HG03175 (cell line): ENCODE measurements around the gene ALKAL2.
"Not testable (repeated sequence)": the region's sequence is repeated elsewhere in the genome, so short reads cannot be mapped to it uniquely, and the experiment has no call there.

Source experiments
- ATAC-seq: cut with Tn5 transposase; IDR thresholded peaks from one replicate; pipeline ENCODE4 v1.9.1; 2021; ENCODE audit warnings: mild to moderate bottlenecking, moderate library complexity; ENCODE audit not compliant: unreplicated experiment

ALKAL2 gene

DNA sequence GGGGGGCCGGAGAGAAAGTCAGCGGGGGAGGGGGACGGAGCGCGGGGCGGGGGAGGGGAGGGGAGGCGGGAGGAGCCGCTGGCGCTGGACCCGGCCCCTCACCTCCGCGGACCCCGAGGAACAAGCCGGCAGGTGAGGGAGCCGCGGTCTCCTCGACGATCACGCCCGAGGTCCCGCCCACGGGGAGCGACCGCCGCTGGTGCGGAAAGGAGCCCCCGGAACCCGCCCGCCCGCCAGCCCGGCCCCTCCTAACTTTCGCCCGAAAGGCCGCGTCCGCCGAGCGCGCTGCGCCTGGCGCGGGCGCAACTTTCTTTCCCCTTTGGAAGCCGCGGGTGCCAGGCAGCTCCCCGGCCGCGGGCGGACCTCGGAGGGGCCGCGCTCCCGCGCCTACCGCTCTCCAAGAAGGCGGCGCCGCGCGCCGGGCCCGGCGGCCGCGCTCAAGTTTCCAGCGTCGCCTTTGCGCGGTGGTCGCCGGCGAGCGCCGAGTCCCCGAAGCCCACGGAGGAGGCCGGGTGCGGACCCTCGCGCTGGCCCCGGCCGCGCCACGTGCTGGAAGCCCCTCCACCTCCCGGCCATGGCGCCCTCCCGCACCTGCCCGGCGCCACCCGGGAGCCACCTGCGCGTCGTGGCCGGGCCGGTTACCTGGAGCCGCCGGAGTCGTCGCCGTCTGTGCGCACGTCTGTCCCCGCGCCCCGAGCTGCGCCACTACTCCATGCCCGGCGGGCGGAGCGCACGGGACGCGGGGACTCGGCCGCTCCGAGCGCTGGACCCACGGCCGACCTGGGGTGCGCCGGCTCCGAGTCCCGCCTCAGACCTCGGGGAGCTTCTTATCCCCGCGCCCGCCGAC lies at the start of gene ALKAL2:
Gene ALKAL2, minus strand, starts transcription at position 181 of the 847 bp plus-strand sequence. CDS start 256 bp downstream, outside the sequence.
- peak; percentile 18 for ATAC-seq

DNA sequence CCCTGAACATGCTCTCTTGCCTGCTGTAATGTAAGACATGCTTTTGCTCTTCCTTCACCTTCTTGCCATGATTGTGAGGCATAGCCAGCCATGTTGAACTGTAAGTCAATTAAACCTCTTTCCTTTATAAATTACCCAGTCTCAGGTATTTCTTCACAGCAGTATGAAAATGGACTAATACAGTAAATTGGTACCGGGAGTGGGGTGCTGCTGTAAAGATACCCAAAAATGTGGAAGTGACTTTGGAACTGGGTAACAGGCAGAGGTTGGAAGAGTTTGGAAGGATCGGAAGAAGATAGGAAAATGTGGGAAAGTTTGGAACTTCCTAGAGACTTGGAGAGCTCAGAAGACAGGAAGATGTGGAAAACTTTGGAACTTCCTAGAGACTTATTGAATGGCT lies 49.1 kb upstream of the ALKAL2 start:
- not testable (repeated sequence) for ATAC-seq

DNA sequence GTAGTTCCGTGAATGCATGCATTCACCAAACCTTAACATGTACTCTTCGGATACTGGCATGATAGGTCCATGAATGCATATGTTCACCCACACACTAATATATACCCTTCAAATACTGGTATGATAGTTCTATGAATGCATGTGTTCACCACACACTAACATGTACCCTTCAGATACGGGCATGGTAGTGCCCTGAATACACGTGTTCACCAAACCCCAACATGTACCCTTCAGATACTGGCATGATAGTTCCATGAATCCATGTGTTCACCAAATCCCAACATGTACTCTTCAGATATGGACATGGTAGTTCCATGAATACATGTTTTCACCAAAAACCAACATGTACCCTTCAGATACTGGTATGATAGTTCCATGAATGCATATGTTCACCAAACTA lies 48.5 kb upstream of the ALKAL2 start:
- no peak for ATAC-seq

GRCh38 chr2:332592-332991 lies 44.7 kb upstream of the ALKAL2 start:
- ATAC-seq = no peak

- no peak for ATAC-seq
These were observed 40.9 kb upstream of the ALKAL2 start for GRCh38 chr2:328761-329160.

- ATAC-seq = no peak
These were observed 35.1 kb upstream of the ALKAL2 start for GRCh38 chr2:323035-323434.

DNA sequence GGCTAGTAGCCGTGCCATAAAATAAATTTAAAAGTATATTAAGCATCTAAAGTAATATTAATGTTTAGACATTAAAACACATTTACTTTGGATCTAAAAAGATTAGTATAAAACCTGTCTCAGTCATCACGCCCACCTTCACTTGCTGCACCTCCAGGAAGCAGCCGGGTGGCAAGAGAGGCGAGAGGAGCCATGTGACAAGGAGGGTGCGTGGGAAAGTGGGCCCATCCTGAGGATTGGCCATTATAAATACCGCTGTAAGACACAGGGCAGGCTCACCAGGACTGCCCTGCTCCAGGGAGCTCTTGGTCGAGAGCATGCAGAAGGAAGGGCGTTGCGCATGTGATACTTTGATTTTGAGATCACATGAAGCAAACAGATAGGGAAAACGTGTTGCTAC lies 34.4 kb upstream of the ALKAL2 start:
- no peak for ATAC-seq

DNA sequence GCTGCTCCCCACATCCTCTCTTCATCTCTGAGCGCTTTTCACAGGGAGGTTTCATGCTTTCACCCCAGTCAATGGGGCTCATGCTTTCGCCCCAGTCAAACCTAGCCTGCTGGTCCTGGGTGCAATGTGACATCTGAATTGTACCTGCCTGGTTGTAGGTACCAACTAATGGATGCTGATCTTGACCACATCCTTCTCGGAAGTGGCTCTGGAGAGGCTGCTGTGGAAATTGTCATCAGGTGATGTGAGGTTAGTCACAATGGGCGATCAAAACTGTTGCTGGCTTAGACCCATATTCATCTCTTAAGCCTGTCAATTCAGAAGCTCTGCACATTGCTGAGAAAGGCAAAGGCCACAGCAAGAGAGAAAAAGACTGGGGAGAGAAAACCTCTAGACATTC lies 32.7 kb upstream of the ALKAL2 start:
- ATAC-seq = no peak

- ATAC-seq = no peak
These were observed 31.2 kb upstream of the ALKAL2 start for GRCh38 chr2:319059-319600.

GRCh38 chr2:317501-318424 lies 29.9 kb upstream of the ALKAL2 start:
- ATAC-seq = peak; percentile 46

DNA sequence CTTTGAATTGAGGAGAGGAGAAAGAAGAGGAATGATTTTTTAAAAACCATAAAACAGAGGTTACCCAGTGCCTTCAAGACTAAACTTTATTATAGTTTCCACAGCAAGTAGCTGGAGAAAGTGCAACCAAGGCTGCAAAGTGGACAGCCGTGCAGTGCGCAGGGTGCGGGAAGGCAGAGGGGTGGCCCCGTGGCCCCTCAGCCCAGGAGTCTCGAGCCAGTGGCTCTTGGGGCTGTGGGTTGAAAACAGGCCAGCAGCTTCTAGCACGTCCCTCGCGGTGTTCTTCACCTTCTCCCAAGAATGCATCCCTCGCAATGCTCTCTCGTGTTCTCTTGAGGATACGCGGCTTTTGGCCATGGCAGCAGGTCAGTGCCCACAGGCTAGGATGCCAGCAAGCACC lies 28.5 kb upstream of the ALKAL2 start:
- ATAC-seq = no peak

DNA sequence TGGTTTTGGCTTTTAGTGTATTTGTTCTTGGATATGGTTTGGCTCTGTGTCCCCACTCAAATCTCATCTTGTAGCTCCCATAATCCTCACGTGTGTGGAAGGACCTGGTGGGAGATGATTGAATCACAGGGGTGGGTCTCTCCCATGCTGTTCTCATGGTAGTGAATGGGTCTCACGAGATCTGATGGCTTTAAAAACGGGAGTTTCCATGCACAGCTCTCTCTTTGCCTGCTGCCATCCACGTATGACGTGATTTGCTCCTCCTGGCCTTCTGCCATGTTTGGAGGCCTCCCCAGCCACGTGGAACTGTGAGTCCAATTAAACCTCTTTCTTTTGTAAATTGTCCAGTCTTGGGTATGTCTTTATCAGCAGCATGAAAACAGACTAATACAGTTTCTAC lies 28.0 kb upstream of the ALKAL2 start:
- not testable (repeated sequence) for ATAC-seq

GRCh38 chr2:314561-315336 lies 26.9 kb upstream of the ALKAL2 start:
- no peak for ATAC-seq

GRCh38 chr2:313991-314390 lies 26.1 kb upstream of the ALKAL2 start:
- no peak for ATAC-seq

DNA sequence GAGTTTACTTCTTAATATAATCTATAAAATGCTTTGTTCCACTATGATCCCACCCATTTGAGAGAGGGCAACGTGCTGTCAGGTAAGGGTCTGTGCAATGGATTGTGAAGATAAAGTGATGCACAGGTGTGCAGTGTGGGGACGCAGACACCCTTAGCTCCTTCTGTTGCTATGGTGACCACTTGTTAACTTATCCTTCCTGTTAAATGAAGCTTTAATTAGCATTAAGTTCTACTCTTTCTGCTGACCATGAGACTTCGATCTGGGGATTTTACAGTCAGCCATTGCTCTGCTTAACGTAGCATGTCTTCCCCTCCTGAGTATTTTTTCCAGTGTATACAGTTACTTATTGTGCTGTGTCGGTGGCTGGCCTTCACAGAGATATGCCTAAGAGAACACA lies 23.1 kb upstream of the ALKAL2 start:
- no peak for ATAC-seq

DNA sequence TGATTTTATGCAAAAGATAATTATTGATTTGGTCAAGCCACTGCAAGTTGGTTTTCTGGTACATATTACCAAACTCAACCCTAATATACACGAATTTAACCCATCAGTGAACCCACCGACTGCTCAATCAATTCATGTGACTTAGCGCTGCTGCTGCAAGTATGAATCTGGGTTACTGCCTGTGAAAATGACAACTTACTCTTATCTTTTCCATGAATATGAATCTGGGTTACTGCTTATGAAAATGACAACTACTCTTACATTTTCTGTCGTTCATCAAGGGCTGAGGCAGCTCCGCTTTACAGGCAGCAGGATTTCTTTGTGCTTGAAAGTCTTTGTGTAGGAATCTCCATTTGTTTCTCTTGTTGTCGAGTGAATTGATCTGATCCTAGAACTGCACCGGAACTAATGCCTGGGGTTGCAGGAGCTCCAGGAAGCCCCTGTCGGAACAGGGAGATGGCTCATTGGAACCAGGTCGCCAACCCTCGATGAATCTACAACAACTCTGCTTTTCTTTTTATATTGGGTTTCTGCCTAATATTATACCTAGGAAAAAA lies 22.1 kb upstream of the ALKAL2 start:
- ATAC-seq = no peak

DNA sequence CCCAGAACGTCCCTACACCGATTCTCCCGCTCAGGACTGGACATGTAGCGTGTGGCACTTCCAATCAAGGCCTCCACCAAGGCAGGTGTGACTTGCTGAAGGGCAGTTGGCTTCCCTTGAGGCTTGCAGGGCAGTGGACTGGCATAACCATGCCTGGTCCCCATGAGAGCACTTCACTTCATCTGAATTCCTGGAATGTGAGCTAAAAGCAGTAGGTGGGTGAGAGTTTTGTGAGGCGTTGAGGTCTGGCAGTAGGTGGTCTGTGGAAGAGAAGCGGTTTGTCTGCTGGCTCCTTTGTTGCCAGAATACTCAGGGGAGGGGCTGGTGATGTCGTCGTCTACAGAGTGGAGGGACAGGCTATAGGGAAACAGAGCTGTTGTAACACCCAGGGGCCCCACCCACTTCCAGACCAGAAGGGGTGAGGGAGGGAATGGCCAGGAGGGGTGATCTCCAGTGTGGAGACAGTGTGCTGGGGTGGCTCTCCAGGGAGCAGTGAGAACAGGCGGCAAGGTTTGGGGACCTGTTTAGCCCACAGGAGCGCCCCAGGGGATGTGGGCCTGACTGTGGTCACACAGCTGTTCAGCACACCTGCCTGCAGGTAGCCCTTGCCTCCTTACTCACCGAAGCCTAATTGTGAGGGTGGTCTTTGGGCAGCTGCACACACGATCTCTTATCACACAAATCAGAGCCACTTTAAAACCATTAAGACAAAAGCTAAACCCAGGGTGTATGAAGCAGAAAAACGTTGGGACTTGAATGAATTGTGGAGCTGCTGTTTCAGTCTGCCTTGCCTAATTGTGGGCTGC lies 21.5 kb upstream of the ALKAL2 start:
- no peak for ATAC-seq

- ATAC-seq = no peak
These were observed 17.5 kb upstream of the ALKAL2 start for GRCh38 chr2:305366-305765.

DNA sequence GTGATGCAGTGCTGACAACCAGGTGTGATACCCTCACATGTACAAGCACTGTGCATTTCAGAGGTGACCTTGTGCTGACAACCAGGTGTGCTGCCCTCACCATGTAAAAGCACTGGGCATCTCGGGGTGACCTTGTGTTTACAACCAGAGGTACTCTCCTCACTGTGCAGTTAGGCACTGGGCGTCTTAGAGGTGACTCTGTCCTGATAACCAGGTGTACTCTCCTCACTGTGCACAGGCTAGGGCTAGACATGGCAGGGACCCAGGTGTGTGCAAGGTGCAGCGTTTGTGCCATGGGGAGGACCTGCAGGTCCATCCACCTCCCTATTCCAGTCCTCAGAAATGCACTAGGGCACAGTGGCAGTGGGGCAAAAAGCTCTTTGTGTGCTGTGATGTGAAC lies 8.5 kb upstream of the ALKAL2 start:
- ATAC-seq = no peak

- no peak for ATAC-seq
These were observed 7.2 kb upstream of the ALKAL2 start for GRCh38 chr2:295090-295489.
